Activated effector memory CD4-positive, alpha-beta T cell treated with Interleukin-2 at 50 U/mL for 16 hours (primary cell): Measurements from ENCODE around the gene IRF2.
A peak's percentile ranks its signal among the peaks of the same experiment; 100 is the strongest.
"Not testable (repeated sequence)": the region's sequence is repeated elsewhere in the genome, so short reads cannot be mapped to it uniquely, and the experiment has no call there.

ENCODE experiments used
- DNase-seq: peaks from one replicate; pipeline ENCODE4 v3.0.0-alpha.2; 2020

IRF2 gene

DNA sequence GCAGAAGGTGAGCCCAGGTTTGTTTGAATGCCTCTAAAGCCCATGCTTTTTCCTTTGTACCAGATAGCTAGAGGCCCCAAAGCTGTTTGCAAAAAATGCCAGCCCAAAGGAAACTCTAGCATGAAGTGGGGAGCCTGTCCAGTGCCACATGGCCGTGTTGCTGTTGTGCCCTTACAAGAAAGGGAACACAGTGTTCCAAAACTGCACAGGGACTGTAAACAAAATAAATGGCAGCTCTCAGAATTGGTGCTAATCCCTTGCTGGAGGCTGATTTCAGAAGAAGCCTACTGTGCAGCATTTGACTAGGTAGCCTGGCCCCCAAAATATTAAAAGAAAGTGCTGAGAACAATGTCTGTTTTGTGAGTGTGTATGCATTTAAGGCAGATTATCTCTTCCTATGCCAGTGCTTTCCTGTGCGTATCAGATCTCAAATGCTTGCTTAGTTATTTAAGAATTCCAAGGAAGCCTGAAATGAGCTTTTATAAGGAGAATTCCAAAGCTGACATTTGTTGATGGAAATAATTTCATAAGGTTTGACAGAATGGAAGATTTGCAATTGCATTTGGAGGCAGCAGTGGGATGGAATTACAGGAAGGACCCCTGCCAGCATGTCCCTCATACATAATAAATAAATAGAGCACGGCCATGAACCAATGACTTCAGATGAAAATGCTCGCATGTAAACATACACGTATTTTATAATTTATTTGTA is 115.7 kb downstream of the IRF2 start:
- DNase-seq = no peak

DNA sequence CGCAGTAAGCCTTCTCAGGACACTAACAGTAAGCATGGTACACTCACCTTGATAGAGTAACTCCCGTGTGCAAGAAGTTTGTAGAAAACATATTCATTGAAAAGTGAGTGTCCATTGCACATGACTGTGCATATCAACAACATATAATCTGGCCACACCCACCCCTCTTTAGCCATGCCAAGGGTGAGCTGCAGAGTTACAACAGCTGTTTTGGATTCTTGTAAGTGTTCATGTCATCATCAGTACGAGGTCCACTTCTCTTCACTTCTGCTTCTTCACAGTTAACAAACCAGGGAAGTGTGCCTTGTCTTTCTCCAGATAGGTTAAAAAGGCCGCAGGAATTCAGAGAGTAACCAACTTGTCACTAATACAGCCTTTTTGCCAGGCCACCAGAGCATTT is 116.6 kb downstream of the IRF2 start:
- no peak for DNase-seq

DNA sequence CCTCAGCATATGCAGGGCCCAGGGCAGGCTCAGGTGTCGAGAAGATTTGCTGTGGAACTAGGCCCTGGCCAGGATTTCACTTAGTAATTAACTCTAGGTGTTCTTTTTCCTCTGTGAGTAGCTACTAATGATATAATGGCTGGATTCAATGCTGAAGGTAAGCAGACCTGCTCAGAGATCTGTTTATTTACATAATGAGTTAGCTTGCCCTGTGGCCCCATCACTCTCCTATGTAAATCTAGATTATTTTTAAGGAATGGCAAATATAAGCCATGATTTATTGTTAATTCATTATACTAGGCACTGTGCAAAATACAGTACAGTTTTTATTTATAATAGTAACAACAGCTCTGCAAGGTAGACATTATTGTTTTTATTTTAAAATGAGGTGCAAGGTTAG is 117.2 kb downstream of the IRF2 start:
- no peak for DNase-seq

DNA sequence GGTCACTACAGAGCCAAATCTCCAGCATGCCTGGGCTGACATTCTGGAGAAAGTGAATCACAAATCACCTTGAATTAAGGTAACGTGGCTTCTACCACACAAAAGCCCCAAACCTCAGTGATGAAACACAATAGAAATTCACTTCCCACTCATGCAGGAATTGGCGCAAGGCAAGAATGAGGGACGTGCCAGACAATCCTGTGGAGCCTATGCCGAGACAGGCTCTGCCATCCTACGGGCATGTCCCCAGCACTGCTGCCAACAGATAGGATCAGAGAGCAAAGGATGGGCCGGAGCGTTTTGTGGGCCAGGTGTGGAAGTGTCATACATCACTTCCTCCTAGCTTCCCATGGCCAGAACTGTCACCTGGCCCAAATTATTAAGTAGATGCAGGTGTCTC is 118.0 kb downstream of the IRF2 start:
- DNase-seq = no peak

DNA sequence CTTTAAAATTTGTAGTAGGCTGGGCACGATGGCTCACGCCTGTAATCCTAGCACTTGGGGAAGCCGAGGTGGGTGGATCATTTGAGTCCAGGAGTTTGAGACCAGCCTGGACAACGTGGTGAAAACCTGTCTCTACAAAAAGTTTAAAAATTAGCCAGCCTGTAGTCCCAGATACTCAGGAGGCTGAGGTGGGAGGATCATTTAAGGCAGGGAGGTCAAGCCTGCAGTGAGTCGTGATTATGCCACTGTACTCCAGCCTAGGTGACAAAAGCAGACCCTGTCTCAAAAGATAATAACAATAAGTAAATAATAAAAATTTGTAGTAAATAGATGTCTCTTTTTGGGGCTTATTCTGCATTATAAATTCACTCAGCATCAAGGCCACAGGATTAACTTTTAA is 118.5 kb downstream of the IRF2 start:
- no peak for DNase-seq

DNA sequence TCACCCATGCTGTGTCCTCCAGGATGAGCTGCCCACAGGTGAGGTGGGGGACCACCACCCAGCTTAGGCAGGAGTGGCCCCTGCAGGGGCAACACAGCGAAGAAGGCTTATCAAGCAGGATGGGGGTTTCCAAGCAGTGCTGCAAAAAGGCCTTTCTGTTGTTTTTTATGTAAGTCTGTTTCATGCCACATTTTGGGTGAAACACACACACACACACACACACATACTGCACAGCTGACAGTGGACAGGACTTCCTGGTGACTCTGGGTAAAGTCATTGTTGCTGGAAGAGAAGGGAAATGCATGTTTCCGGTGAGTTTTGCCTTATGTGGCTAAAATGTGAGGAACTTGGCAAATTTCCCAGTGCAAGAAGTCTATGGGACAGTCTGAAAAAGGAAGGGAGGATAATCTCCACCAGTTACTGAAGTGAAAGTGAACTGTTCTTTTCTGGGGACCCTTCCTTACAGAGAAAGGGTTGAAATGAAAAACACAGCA is 119.2 kb downstream of the IRF2 start:
- no peak for DNase-seq

DNA sequence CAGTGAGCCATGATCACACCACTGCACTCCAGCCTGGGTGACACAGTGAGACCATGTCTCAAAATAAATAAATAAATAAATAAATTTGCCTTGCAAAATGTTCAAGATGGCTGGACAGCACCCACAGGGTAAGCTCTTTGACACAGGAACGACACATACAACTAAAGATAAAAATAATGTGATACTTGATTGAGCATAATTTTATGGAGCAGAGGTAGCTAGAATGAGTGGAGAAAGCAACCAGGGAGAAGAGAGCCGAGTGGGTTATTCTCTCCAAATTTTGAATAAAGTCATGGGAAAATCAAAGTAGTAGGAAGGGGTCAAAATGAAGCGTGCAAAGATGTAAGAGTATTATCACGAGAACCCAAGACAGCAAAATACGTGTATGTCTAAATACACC is 121.5 kb downstream of the IRF2 start:
- no peak for DNase-seq

DNA sequence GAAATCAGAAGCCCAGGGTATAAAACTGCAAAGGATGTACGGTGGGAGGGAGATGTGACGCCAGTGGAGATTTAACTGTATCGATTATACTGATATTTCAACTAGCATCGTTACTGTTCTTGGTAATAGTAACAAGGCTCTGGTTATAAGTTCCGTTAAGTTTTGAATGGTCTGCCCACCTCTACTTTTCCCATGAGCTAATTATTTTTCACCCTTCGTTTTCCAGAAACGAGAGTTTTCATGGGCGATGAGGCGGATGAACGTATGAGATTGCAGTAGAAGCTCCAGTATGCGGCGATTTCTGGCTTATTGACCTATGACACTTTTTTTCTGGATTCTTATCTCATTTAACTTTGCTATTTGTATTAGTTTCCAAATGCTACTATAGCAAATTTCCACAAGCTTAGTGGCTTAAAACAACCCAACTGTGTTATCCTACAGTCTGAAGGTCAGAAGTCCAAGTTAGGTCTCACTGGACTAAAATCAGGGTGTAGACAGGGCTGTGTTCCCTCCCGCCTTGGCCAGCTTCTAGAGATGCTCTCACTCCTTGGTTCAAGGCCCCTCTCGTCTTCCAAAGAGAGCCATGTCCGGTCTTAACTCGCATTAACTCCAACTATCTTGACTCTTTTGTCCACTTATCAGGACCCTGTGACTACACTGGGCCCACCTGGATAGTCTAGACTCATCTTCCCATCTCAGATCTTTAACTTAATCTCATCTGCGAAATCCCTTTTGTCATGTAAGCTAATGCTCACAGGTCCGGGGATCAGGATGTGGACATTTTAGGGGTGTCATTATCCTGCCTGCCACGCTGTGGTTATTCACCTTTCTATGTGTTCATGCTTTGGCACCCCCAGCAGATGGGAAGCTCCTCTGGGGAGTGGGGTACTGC is 122.5 kb downstream of the IRF2 start:
- no peak for DNase-seq

DNA sequence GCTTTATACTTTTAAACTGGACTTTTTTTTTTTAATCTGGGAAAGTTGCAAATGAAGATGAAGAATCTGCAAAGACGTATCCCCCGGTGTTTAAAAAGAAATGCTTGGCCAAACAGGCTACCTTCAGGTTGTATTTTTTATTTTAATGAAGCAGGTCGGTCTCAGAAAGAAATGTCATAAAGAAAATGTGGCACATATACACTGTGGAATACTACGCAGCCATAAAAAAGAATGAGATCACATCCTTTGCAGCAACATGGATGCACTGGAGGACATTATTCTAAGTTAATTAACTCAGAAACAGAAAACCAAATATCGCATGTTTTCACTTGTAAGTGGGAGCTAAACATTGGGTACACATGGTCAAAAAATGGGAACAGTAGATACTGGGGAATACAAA is 123.4 kb downstream of the IRF2 start:
- DNase-seq = no peak

DNA sequence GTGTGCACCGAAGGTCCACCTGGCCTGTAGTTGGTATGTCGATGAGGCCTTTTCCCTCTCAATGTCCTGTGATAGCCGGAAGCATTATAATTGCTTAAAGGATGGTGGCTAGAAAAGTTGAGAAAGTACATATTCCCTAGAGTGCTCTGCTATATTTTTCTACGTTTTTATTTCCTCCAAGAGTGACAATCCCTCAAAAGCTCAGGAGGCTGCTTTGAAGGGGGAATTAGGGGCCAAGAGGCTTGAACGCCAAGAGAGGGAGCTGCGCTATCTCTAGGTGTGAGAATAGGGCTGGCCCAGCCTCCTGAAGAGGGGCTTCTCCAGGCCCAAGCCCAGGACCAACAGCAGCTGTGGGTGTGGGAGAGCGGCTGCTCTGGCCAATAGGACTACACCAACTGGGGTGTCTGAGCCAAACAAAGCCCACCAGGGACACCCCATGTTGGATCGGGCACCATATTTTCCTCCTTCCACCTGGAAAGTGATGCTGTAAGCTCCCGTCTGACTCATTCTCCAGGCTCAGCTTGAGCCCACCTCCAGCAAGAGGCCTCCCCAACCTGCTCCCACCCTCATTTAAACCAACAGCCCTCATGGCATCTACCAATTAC is 124.0 kb downstream of the IRF2 start:
- no peak for DNase-seq

DNA sequence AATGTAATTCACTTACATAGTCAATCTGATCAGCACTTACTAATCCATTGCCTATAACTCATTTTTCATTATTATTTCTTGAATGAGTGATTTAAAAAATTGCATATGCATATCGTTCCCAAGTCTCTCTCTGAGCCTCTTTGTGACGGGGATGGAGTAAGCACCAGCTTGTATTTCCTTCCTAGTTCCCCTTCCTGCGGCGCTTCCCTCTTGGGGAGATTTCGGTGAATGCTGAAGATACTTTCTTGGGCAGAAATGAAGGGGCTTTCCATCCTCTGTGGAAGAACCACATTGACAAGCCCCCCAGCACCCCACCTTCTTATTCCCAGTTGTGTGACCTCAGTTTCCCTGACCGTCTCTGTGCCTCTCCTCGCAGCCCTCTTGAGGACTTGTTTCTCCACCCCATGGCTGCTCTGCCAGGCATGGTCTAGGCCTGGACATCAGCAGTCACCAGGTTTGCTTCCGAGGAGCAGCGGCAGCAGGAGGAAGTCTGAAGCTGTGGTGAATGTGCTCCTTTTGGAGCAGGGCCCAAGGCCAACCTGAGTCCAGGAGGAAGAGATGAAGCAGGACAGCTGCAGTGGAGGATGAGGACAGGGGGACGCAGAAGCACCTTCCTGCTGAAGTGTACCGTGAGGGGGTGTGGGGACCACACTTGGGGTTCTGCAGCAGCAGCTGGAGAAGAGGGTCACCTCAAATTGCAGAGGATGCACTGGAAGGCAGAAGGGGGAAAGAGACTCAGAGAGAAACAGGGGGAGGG is 124.9 kb downstream of the IRF2 start:
- DNase-seq = no peak

DNA sequence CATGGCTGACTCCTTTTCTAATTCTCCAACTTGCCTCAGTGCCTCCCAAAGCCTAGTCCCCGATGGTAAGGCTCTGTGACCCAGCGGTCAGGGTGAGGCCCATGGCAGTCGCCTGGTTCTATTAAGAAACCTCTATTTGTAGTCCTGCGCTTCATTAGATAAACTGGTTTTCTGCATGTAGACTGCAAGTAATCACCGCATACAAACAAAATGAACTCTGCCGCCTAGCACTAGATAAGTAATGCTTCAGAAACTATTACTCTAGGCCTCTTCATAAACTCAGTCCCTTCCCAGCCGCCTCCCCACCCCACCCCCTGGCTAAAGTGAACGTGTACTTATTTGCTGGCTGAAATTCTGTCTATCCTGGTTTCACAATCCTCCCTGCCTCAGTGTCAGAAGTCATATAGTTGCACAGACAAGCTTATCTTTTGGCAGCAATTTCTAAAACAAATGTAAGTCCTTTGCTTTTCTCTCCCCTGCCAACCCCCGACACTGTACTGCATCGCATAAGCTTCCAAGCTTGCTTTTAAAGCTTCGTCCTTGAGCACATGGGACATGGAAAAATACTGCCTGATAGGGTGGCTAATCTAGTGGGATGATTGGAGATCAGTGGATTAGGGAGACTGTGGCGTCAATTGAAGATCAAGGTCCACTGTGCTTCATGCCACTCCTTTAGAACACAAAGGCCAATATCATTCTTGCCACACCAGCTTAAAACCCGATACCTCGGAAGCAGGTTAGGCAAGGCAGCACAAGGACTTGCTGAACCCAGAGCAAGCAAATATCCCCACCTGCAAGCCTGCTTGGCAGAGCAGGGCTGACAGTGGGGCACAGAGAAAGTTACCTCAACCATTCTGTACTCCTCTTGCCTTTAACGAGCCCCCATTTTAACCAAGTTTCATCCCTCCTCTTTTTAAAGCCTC is 125.8 kb downstream of the IRF2 start:
- no peak for DNase-seq

DNA sequence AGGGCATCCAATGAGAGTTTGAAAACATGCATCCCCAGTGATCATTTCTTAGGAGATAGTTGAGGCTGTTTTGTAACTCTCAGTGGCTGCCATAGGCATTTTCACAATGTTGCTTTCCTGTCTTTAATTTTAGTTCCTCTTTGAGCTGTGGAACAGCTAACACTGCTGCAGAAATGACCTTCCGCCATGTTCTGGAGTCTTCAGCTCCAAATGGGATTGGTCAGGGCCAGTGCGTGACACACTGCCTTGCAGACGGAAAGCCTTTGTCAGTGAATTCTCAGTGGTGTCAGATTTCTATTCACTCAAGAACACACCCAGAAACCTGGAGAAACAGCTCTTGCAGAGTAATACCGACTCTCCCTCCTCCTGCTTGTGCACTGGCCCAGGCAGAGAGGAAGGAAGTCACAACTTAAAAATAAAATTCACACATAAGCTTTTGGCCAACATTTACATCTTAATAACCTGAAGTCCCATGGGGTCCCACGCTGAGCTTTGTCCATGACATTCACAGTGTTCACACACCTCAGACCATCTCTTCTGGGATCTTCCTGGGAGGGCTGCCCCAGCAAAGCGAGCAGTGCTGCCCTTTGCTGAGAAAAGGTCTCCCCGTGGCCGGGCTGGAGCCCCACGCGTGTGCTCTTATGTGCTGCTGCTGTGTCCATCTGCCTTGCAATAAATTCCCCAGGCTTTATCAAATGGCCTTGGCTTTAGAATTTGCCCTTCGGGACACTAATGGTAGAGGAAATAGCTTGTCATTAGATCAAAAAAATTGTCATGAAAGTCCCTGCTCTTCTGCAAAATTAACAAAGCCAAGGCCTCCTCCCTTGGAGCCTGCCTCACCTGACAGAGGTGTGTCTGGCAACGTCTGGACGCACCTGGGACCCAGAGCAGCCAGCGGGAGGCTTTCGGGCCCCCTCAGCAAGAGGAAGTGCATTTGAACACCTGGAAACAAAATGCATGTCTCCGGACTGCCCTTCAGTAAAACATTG is 126.8 kb downstream of the IRF2 start:
- no peak for DNase-seq

DNA sequence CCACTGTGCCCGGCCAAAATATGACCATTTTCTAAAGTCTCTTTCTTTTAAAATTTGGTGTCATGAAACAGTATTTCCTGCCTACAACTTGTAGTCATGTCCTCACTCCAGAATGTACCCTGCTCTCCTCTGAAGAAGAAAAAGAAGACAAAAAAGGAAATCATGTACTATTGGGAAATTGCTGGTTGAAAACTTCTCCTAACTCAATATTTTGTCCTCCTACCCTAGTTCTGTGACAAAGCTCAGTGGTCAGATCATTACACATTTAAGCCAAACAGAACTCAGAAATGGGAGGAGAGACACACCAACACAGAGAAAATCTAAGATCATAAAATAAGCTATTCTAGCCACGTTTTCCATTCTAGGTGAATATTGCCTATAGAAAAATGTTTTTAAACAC is 127.7 kb downstream of the IRF2 start:
- no peak for DNase-seq

DNA sequence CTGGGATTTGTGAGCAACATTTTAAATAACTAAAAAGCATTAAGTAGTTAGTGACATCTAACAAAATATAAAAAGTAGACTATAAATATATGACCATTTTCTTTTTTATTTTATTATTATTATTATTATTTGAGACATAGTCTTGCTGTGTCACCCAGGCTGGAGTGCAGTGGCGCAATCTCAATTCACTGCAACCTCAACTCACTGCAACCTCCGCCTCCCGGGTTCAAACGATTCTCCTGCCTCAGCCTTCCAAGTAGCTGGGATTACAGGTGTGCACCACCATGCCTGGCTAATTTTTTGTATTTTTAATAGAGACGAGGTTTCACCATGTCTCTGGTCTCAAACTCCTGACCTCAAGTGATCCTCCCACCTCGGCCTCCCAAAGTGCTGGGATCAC is 128.1 kb downstream of the IRF2 start:
- not testable (repeated sequence) for DNase-seq

DNA sequence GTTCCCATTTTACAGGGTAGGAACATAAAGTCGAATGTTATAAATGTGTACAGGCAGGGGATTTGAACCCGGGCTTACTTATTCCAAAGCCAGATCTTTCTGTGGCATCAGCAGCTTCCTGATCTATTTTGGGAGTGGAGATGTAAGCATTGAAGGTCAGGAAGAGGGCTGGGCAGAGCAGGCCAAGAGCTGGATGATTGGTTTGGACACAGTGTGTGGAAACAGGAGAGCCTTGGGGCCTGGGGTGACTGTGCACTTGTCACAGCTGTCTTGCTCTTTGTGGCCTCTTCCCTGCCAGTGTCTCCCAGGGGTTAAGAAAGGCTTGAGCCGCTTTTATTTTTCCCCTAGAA is 128.8 kb downstream of the IRF2 start:
- DNase-seq = no peak

DNA sequence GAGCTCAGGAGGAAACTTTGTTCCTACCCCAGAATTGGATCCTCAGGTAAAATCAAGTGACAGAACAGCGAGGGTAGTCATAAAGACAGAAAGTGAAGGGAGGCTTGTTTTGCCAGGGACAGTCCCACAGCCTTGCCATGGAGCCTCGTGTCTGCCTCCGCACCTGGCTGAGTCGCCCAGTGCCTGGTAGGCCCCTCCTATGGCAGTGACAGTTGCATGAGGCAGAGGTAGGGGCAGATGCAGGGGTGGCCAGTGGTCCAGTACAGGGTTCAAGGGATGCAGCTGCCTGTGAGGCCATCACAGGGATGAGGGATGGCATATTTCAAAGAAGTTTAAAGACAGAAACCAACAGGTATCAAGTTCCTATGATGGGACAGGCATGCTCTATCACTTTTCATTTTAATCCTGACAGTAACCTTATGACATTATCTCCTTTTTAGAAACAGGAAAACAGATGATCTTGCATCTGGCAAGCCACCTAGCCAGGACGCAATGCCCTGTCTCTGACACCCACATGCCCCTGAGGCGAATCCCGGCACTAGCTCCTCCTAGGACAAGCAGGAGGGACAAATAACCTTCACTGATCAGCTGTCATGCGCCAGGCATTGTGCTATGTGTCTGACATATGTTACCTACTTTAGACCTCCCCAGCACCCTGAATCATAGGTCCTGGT is 129.3 kb downstream of the IRF2 start:
- DNase-seq = no peak

DNA sequence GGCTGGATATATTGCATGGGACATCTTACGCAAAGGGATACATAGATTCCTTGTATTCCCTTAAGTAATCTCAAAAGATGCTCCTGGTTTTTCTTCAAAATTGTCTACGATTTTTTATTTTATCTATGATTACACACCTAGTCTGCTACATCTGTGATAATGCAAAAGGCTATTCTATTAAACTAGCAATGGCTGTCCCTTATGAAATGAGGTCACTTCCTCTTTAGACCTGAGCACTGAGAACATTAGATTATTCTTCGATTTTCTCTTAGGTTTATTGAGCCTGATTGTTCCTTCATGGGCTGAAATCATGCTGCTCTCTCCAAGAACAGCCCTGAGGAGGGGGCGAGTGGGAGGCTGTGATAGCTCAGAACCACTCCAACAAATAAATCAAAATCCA is 129.9 kb downstream of the IRF2 start:
- DNase-seq = no peak

DNA sequence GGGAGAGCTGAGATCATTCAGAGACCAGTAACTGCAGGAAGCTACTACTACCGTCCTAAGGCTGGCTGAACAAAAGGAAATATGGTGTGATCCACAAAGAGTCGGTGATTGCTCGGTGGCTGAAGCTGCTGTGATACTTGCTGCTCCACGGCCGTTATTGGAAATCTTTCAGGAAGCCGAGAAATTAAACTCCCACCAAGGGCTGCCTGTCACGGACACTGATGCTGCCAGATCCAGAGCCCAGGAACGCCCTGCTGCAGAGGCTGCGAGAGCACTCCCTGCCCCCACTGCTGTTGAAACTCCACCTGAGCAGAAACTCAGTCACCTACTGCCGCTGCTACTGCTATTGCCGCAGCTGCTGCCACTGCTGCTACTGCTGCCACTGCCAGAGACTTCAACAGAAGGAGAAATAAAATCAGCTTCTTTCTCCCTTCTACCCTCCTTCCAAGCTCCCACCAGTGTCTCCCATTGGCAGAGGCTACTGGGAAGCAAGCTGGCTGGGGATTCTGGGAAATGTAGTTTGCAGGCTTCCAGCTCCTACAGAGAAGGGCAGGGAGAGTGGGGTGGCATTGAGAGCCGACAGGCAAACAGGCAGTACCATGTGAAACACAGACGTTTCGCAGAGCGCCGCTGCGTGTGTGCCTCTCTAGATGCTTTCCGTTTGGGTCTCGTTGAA is 130.7 kb downstream of the IRF2 start:
- DNase-seq = peak; percentile 15

DNA sequence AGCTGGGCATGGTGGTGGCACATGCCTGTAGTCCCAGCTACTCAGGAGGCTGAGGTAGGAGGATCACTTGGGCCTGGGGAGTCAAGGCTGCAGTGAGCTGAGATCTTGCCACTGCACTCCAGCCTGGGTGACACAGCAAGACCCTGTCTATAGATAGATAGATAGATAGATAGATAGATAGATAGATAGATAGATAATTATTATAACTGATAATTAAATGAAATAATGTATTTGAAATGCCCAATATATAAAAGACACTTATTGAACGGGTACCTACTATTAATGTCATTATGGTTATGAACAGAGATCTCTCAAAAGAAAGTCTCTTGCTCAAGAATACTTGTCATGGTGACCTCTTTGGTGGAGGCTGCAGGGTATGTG is 131.5 kb downstream of the IRF2 start:
- DNase-seq = not testable (repeated sequence)
